ENCODE results near the gene TMTC1. TPM values are rescaled to one million over a fixed set of nuclear protein-coding genes. Genes with fewer than 3 reads are reported as not detected.

The TMTC1 gene
- polyA plus RNA-seq, 1 donor (not counting 4 experiments of a cell fraction or from before 2014, with no cell fraction given): 3.7 TPM

- no peak for DNase-seq (ENCODE audit: low read depth, low spot score)
- dilution Hi-C loops (cut with MboI; ENCODE audit: extremely low pct_ligation_motif_present, low sequenced_read_pairs): no loop called here
- Histone ChIP-seq H3K9me3 (ENCODE audit: control insufficient read depth, low read depth, low read length) (no peaks in the 10 kb centered on the region), H3K79me2 (ENCODE audit: control insufficient read depth, insufficient read depth, low read length) (no peaks in the 10 kb centered on the region), H3K36me3 (ENCODE audit: control insufficient read depth in 2 of 2, extremely low read depth in 1 of 2, insufficient read depth in 2 of 2, low read length in 2 of 2) (no peaks in the 10 kb centered on the region), H3K4me1 (ENCODE audit: control insufficient read depth, extremely low read depth, insufficient read depth, low read length) (no peaks in the 10 kb centered on the region), H3K9ac (ENCODE audit: control insufficient read depth, extremely low read depth, insufficient read depth, low read length) (no peak overlapping the region), H2AFZ (ENCODE audit: control insufficient read depth, low read length) (no peak overlapping the region), H3K4me3 (ENCODE audit: control insufficient read depth in 2 of 3, extremely low read depth in 1 of 3, insufficient read depth in 2 of 3, low read depth in 1 of 3, low read length in 3 of 3) (no peak overlapping the region), H4K20me1 (ENCODE audit: control insufficient read depth, extremely low read depth, insufficient read depth, low read length) (no peaks in the 10 kb centered on the region), H3K4me2 (ENCODE audit: control insufficient read depth, extremely low read depth, insufficient read depth, low read depth, low read length) (no peak overlapping the region), H3K27me3 (ENCODE audit: control insufficient read depth, extremely low read depth, insufficient read depth, low read length) (no peaks in the 10 kb centered on the region), H3K9me1 (ENCODE audit: control insufficient read depth, extremely low read depth, insufficient read depth, low read length) (no peaks in the 10 kb centered on the region), H3K27ac (ENCODE audit: control insufficient read depth, insufficient read depth, low read length) (no peak overlapping the region)
- TF ChIP-seq CTCF (optimal IDR thresholded peaks at IDR 0.05 in 1 of 3, IDR thresholded peaks at IDR 0.05 in 1 of 3, conservative IDR thresholded peaks at IDR 0.05 in 1 of 3; ENCODE audit: extremely low read depth in 1 of 3, insufficient read depth in 2 of 3, low read length in 3 of 3) (no peak), EZH2 (IDR thresholded peaks at IDR 0.05; ENCODE audit: low read length) (no peak)
- FAIRE-seq: no peak
Measured at GRCh38 chr12:29578731-29579130, 205.0 kb downstream of the TMTC1 start.

GRCh38 chr12:29578070-29578469, 205.7 kb downstream of the TMTC1 start:
- no peaks in the 10 kb centered on the region for H3K9me3 ChIP-seq (ENCODE audit: control insufficient read depth, low read depth, low read length)
- H3K36me3 ChIP-seq (ENCODE audit: control insufficient read depth in 2 of 2, extremely low read depth in 1 of 2, insufficient read depth in 2 of 2, low read length in 2 of 2): no peaks in the 10 kb centered on the region
- FAIRE-seq (no peak), DNase-seq (ENCODE audit: low read depth, low spot score) (no peak)
- no peak overlapping the region for H3K27ac ChIP-seq (ENCODE audit: control insufficient read depth, insufficient read depth, low read length)
- H3K4me1 ChIP-seq (ENCODE audit: control insufficient read depth, extremely low read depth, insufficient read depth, low read length): no peaks in the 10 kb centered on the region
- H3K27me3 ChIP-seq (ENCODE audit: control insufficient read depth, extremely low read depth, insufficient read depth, low read length): no peaks in the 10 kb centered on the region
- no peaks in the 10 kb centered on the region for H3K79me2 ChIP-seq (ENCODE audit: control insufficient read depth, insufficient read depth, low read length)
- H4K20me1 ChIP-seq (ENCODE audit: control insufficient read depth, extremely low read depth, insufficient read depth, low read length): no peaks in the 10 kb centered on the region
- H3K9me1 ChIP-seq (ENCODE audit: control insufficient read depth, extremely low read depth, insufficient read depth, low read length): no peaks in the 10 kb centered on the region
- no peak overlapping the region for H3K9ac ChIP-seq (ENCODE audit: control insufficient read depth, extremely low read depth, insufficient read depth, low read length)
- no peak overlapping the region for H3K4me2 ChIP-seq (ENCODE audit: control insufficient read depth, extremely low read depth, insufficient read depth, low read depth, low read length)
- no peak for TF ChIP-seq CTCF (optimal IDR thresholded peaks at IDR 0.05 in 1 of 3, IDR thresholded peaks at IDR 0.05 in 1 of 3, conservative IDR thresholded peaks at IDR 0.05 in 1 of 3; ENCODE audit: extremely low read depth in 1 of 3, insufficient read depth in 2 of 3, low read length in 3 of 3)
- TF ChIP-seq EZH2 (IDR thresholded peaks at IDR 0.05; ENCODE audit: low read length): no peak
- dilution Hi-C loops (cut with MboI; ENCODE audit: extremely low pct_ligation_motif_present, low sequenced_read_pairs): no loop called here
- no peak overlapping the region for H3K4me3 ChIP-seq (ENCODE audit: control insufficient read depth in 2 of 3, extremely low read depth in 1 of 3, insufficient read depth in 2 of 3, low read depth in 1 of 3, low read length in 3 of 3)
- no peak overlapping the region for H2AFZ ChIP-seq (ENCODE audit: control insufficient read depth, low read length)
